WTC11 (cell line): ENCODE results near the gene CIRBP. TPM values are rescaled to one million over a fixed set of nuclear protein-coding genes. Genes with fewer than 3 reads are reported as not detected.

Experiments used
- ATAC-seq: fragments of 200-7000 bp; cut with Tn5 transposase; 2 replicates; pipeline ENCODE4 v1.10.0; 2021; ENCODE audit warnings: mild to moderate bottlenecking, moderate library complexity
- CTCF ChIA-PET: fragments of 300-600 bp; sonication (Branson Sonifier 250); formaldehyde crosslinking; loops from one replicate; lab custom pipeline; 2021; ENCODE audit warnings: antibody characterized with exemption; lab: Charles Lee
- POLR2A ChIA-PET: fragments of 350-600 bp; sonication (Branson Sonifier 250); formaldehyde crosslinking; loops from one replicate; lab custom pipeline; 2021; ENCODE audit warnings: antibody characterized with exemption; lab: Charles Lee
- DNase-seq: peaks from one replicate; pipeline ENCODE4 v3.0.0; 2021; ENCODE audit warnings: low spot score
- H3K27ac Mint-ChIP-seq: 2 replicates; pipeline ENCODE4 v1.8.0; 2021; ENCODE audit warnings: mixed read lengths
- H3K27me3 Mint-ChIP-seq: 2 replicates; pipeline ENCODE4 v1.8.0; 2021; ENCODE audit warnings: low read depth, mild to moderate bottlenecking, moderate library complexity, mixed read lengths
- H3K36me3 Mint-ChIP-seq: 2 replicates; pipeline ENCODE4 v1.8.0; 2021; ENCODE audit warnings: mixed read lengths
- H3K4me1 Mint-ChIP-seq: 2 replicates; pipeline ENCODE4 v1.8.0; 2022; ENCODE audit warnings: mixed read lengths
- H3K4me3 Mint-ChIP-seq: 2 replicates; pipeline ENCODE4 v1.8.0; 2021; ENCODE audit warnings: mild to moderate bottlenecking, moderate library complexity, mixed read lengths
- H3K9me3 Mint-ChIP-seq: 2 replicates; pipeline ENCODE4 v1.8.0; 2021; ENCODE audit warnings: mixed read lengths
- ATF1 ChIP-seq: sonication (generic); formaldehyde crosslinking; IDR thresholded peaks from 2 replicates; pipeline ENCODE4 v1.8.1; 2023; ENCODE audit warnings: mild to moderate bottlenecking, moderate library complexity, missing genetic modification reagents
- CDX4 ChIP-seq: fragments of 250-450 bp; sonication (Bioruptor Pico); IDR thresholded peaks from 2 replicates; pipeline ENCODE4 v1.9.0; 2021; ENCODE audit warnings: moderate library complexity, mild to moderate bottlenecking, inconsistent platforms, borderline replicate concordance
- CREB1 ChIP-seq: sonication (generic); formaldehyde crosslinking; IDR thresholded peaks from 2 replicates; pipeline ENCODE4 v1.8.0; 2023; ENCODE audit warnings: mild to moderate bottlenecking, missing genetic modification reagents
- E2F5 ChIP-seq: sonication (generic); formaldehyde crosslinking; IDR thresholded peaks from 2 replicates; pipeline ENCODE4 v1.8.1; 2022; ENCODE audit warnings: mild to moderate bottlenecking, moderate library complexity, missing genetic modification reagents
- ESRRA ChIP-seq: sonication (generic); formaldehyde crosslinking; IDR thresholded peaks from 2 replicates; pipeline ENCODE4 v1.8.1; 2022; ENCODE audit warnings: mild to moderate bottlenecking, missing genetic modification reagents, borderline replicate concordance
- GTF2I ChIP-seq: fragments of 250-450 bp; sonication (Bioruptor Pico); conservative IDR thresholded peaks from 2 replicates; pipeline ENCODE4 v1.4.0; 2021; ENCODE audit warnings: mild to moderate bottlenecking
- HMGA2 ChIP-seq: fragments of 250-450 bp; sonication (Bioruptor Pico); IDR thresholded peaks from 2 replicates; pipeline ENCODE4 v1.4.0; 2021; ENCODE audit warnings: mild to moderate bottlenecking, moderate library complexity
- IRF1 ChIP-seq: sonication (generic); formaldehyde crosslinking; IDR thresholded peaks from 2 replicates; pipeline ENCODE4 v1.8.0; 2023; ENCODE audit warnings: missing genetic modification reagents
- NR3C1 ChIP-seq: sonication (generic); formaldehyde crosslinking; conservative IDR thresholded peaks from 2 replicates; pipeline ENCODE4 v1.8.1; 2023; ENCODE audit warnings: low read depth, mild to moderate bottlenecking, missing genetic modification reagents
- OVOL2 ChIP-seq: fragments of 250-450 bp; sonication (Bioruptor Pico); IDR thresholded peaks from 2 replicates; pipeline ENCODE4 v1.9.0; 2021; ENCODE audit warnings: mild to moderate bottlenecking, borderline replicate concordance
- RELA ChIP-seq: sonication (generic); formaldehyde crosslinking; IDR thresholded peaks from 2 replicates; pipeline ENCODE4 v1.8.1; 2022; ENCODE audit warnings: missing genetic modification reagents, mild to moderate bottlenecking, borderline replicate concordance
- SMAD3 ChIP-seq: sonication (generic); formaldehyde crosslinking; IDR thresholded peaks from 2 replicates; pipeline ENCODE4 v1.8.0; 2022; ENCODE audit warnings: missing genetic modification reagents, mild to moderate bottlenecking, borderline replicate concordance
- SMAD4 ChIP-seq: sonication (generic); formaldehyde crosslinking; IDR thresholded peaks from 2 replicates; pipeline ENCODE4 v1.8.0; 2022; ENCODE audit warnings: mild to moderate bottlenecking, missing genetic modification reagents
- SP1 ChIP-seq: sonication (generic); formaldehyde crosslinking; conservative IDR thresholded peaks from 2 replicates; pipeline ENCODE4 v1.8.1; 2022; ENCODE audit warnings: missing genetic modification reagents
- ZNF317 ChIP-seq: sonication (generic); formaldehyde crosslinking; IDR thresholded peaks from 2 replicates; pipeline ENCODE4 v1.8.1; 2023; ENCODE audit warnings: low read depth, mild to moderate bottlenecking, moderate library complexity, missing genetic modification reagents, borderline replicate concordance
- ZNF671 ChIP-seq: fragments of 250-450 bp; sonication (Bioruptor Pico); IDR thresholded peaks from 2 replicates; pipeline ENCODE4 v1.8.0; 2021; ENCODE audit warnings: mild to moderate bottlenecking
- total RNA-seq: library from RNA; stranded (reverse); gene quantifications from 3 replicates; pipeline ENCODE4 v1.2.3, GENCODE V29; 2021
- TF ChIP-seq, protein P1 (sequence below): fragments of 200-600 bp; IDR thresholded peaks from 2 replicates; pipeline ENCODE4 v1.8.0; 2022; ENCODE audit warnings: antibody characterized with exemption
- TF ChIP-seq, protein P2 (sequence below): sonication (generic); formaldehyde crosslinking; IDR thresholded peaks from 2 replicates; pipeline ENCODE4 v1.8.0; 2022; ENCODE audit warnings: missing genetic modification reagents
- TF ChIP-seq, protein P3 (sequence below): fragments of 250-450 bp; sonication (Bioruptor Pico); IDR thresholded peaks from 2 replicates; pipeline ENCODE4 v1.9.0; 2021; ENCODE audit warnings: mild to moderate bottlenecking
- TF ChIP-seq, protein P4 (sequence below): fragments of 250-450 bp; sonication (Bioruptor Pico); conservative IDR thresholded peaks from 2 replicates; pipeline ENCODE4 v1.9.0; 2021; ENCODE audit warnings: mild to moderate bottlenecking
- TF ChIP-seq, protein P5 (sequence below): sonication (generic); formaldehyde crosslinking; IDR thresholded peaks from 2 replicates; pipeline ENCODE4 v1.8.1; 2023; ENCODE audit warnings: mild to moderate bottlenecking, moderate library complexity, missing genetic modification reagents

The CIRBP gene
- total RNA-seq, 1 experiment from 2014 or later: 298 TPM

DNA sequence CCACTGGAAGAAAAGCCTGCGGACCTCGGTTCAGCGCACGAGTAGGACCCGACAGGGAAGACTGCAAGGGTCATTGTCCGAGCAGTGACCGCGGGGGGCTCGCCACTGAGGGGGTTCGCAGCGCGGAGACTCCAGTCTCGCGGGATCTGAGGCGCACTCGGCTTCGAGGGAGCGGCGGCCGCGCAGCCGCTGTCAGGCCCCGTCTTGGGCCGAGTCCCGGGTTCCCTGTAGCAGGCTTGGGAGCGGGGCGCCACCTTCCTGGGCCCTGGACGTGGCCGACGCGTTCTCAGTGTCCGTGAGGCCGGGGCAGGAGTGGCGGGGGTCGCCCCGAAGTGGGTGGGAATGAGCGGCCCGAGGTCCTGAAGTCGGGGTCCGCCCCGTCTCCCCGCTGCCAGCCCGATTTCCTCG, 5.7 kb downstream of the CIRBP start:
- H3K27me3 Mint-ChIP-seq: no peaks in the 10 kb centered on the region
- H3K27ac Mint-ChIP-seq: peak overlapping the region; percentile 95
- peaks cover 39% of the 10 kb centered on the region for H3K4me1 Mint-ChIP-seq
- ChIA-PET POLR2A (interaction anchor here (1.0 to 1.7 kb wide), 5 partner anchors 8 to 140 kb away, joined by 3 to 7 read pairs (median 5); no protein-coding TSS in a partner anchor), CTCF (interaction anchor here (0.6 to 3.0 kb wide), 7 partner anchors 8 to 271 kb away, joined by 3 to 27 read pairs (median 5); no protein-coding TSS in a partner anchor)
- DNase-seq (no peak), ATAC-seq (peak; percentile 1)
- H3K9me3 Mint-ChIP-seq: no peaks in the 10 kb centered on the region
- H3K4me3 Mint-ChIP-seq: peak overlapping the region; percentile 67
- H3K36me3 Mint-ChIP-seq: peaks cover 45% of the 10 kb centered on the region
- TF ChIP-seq ATF1 (CRISPR knock-in tag) (no peak), IRF1 (CRISPR knock-in tag) (no peak; the same call in 1 of the 2 replicates), SMAD3 (no peak), GTF2I (no peak), SMAD4 (CRISPR knock-in tag) (no peak), ZNF671 (CRISPR knock-in tag) (peak; percentile 84; the same call in 1 of the 2 replicates), CDX4 (no peak), SP1 (CRISPR knock-in tag) (no peak), HMGA2 (CRISPR knock-in tag) (no peak), E2F5 (no peak), NR3C1 (CRISPR knock-in tag) (no peak), ZNF317 (no peak), ESRRA (no peak), CREB1 (CRISPR knock-in tag) (0 out of 2 replicates have a peak, but pooled peaks have one; percentile 15), RELA (no peak), OVOL2 (no peak)
- TF ChIP-seq, protein P1, sequence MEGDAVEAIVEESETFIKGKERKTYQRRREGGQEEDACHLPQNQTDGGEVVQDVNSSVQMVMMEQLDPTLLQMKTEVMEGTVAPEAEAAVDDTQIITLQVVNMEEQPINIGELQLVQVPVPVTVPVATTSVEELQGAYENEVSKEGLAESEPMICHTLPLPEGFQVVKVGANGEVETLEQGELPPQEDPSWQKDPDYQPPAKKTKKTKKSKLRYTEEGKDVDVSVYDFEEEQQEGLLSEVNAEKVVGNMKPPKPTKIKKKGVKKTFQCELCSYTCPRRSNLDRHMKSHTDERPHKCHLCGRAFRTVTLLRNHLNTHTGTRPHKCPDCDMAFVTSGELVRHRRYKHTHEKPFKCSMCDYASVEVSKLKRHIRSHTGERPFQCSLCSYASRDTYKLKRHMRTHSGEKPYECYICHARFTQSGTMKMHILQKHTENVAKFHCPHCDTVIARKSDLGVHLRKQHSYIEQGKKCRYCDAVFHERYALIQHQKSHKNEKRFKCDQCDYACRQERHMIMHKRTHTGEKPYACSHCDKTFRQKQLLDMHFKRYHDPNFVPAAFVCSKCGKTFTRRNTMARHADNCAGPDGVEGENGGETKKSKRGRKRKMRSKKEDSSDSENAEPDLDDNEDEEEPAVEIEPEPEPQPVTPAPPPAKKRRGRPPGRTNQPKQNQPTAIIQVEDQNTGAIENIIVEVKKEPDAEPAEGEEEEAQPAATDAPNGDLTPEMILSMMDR: no peak
- TF ChIP-seq, protein P2, sequence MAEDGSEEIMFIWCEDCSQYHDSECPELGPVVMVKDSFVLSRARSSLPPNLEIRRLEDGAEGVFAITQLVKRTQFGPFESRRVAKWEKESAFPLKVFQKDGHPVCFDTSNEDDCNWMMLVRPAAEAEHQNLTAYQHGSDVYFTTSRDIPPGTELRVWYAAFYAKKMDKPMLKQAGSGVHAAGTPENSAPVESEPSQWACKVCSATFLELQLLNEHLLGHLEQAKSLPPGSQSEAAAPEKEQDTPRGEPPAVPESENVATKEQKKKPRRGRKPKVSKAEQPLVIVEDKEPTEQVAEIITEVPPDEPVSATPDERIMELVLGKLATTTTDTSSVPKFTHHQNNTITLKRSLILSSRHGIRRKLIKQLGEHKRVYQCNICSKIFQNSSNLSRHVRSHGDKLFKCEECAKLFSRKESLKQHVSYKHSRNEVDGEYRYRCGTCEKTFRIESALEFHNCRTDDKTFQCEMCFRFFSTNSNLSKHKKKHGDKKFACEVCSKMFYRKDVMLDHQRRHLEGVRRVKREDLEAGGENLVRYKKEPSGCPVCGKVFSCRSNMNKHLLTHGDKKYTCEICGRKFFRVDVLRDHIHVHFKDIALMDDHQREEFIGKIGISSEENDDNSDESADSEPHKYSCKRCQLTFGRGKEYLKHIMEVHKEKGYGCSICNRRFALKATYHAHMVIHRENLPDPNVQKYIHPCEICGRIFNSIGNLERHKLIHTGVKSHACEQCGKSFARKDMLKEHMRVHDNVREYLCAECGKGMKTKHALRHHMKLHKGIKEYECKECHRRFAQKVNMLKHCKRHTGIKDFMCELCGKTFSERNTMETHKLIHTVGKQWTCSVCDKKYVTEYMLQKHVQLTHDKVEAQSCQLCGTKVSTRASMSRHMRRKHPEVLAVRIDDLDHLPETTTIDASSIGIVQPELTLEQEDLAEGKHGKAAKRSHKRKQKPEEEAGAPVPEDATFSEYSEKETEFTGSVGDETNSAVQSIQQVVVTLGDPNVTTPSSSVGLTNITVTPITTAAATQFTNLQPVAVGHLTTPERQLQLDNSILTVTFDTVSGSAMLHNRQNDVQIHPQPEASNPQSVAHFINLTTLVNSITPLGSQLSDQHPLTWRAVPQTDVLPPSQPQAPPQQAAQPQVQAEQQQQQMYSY (CRISPR knock-in tag): peak; percentile 6; the same call in 1 of the 2 replicates
- TF ChIP-seq, protein P3, sequence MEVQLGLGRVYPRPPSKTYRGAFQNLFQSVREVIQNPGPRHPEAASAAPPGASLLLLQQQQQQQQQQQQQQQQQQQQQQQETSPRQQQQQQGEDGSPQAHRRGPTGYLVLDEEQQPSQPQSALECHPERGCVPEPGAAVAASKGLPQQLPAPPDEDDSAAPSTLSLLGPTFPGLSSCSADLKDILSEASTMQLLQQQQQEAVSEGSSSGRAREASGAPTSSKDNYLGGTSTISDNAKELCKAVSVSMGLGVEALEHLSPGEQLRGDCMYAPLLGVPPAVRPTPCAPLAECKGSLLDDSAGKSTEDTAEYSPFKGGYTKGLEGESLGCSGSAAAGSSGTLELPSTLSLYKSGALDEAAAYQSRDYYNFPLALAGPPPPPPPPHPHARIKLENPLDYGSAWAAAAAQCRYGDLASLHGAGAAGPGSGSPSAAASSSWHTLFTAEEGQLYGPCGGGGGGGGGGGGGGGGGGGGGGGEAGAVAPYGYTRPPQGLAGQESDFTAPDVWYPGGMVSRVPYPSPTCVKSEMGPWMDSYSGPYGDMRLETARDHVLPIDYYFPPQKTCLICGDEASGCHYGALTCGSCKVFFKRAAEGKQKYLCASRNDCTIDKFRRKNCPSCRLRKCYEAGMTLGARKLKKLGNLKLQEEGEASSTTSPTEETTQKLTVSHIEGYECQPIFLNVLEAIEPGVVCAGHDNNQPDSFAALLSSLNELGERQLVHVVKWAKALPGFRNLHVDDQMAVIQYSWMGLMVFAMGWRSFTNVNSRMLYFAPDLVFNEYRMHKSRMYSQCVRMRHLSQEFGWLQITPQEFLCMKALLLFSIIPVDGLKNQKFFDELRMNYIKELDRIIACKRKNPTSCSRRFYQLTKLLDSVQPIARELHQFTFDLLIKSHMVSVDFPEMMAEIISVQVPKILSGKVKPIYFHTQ (CRISPR knock-in tag): peak; percentile 83; the same call in 1 of the 2 replicates
- TF ChIP-seq, protein P4, sequence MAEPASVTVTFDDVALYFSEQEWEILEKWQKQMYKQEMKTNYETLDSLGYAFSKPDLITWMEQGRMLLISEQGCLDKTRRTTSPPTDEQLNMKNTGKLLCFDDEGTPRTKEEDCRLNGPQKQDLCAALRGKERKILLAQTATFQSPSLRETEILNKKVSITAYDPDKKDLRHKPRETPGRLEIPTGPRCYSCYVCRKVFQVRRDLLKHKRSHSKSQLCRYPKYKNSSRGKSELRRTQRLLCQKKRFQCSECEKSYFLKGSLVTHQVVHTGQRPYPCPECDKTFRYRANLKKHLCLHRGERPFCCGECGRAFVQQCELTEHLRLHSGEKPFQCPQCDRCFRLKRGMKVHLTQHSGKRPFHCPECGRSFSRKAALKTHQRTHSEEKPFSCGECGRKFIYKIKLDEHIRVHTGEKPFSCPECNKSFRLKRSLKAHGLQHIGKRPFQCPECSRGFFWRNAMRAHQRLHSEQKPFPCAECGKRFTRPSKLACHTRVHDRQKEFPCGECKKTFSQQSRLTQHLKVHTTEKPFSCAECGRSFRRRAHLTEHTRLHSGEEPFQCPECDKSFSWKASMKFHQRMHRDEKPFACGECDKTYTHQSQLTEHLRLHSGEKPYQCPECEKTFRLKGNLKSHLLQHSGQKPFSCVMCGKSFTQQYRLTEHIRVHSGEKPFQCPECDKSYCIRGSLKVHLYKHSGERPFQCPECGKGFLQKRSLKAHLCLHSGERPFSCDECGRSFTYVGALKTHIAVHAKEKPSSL: no peak
- TF ChIP-seq, protein P5, sequence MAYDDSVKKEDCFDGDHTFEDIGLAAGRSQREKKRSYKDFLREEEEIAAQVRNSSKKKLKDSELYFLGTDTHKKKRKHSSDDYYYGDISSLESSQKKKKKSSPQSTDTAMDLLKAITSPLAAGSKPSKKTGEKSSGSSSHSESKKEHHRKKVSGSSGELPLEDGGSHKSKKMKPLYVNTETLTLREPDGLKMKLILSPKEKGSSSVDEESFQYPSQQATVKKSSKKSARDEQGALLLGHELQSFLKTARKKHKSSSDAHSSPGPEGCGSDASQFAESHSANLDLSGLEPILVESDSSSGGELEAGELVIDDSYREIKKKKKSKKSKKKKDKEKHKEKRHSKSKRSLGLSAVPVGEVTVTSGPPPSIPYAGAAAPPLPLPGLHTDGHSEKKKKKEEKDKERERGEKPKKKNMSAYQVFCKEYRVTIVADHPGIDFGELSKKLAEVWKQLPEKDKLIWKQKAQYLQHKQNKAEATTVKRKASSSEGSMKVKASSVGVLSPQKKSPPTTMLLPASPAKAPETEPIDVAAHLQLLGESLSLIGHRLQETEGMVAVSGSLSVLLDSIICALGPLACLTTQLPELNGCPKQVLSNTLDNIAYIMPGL (CRISPR knock-in tag): no peak
